ENCODE data around the gene STK40.

GRCh38 chr1:36321119-36321951, 64.4 kb downstream of the STK40 start:
- TF ChIP-seq, protein P1, sequence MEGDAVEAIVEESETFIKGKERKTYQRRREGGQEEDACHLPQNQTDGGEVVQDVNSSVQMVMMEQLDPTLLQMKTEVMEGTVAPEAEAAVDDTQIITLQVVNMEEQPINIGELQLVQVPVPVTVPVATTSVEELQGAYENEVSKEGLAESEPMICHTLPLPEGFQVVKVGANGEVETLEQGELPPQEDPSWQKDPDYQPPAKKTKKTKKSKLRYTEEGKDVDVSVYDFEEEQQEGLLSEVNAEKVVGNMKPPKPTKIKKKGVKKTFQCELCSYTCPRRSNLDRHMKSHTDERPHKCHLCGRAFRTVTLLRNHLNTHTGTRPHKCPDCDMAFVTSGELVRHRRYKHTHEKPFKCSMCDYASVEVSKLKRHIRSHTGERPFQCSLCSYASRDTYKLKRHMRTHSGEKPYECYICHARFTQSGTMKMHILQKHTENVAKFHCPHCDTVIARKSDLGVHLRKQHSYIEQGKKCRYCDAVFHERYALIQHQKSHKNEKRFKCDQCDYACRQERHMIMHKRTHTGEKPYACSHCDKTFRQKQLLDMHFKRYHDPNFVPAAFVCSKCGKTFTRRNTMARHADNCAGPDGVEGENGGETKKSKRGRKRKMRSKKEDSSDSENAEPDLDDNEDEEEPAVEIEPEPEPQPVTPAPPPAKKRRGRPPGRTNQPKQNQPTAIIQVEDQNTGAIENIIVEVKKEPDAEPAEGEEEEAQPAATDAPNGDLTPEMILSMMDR (IDR thresholded peaks at IDR 0.05; ENCODE audit: borderline replicate concordance, extremely low read depth, low read length, poor library complexity, severe bottlenecking), result no peak
- TF ChIP-seq EZH2 (IDR thresholded peaks at IDR 0.05; ENCODE audit: borderline replicate concordance, low read depth, low read length, severe bottlenecking), result no peak
